Activated CD4-positive, alpha-beta T cell treated with anti-CD3 and anti-CD28 coated beads, Interleukin-2, amount 50 U/mL, for 48 hours (primary cell): ENCODE results near the gene WDR59.
"Not testable (repeated sequence)": the region's sequence is repeated elsewhere in the genome, so short reads cannot be mapped to it uniquely, and the experiment has no call there.

Experiments
- DNase-seq, 2 experiments: peaks; one replicate each; pipeline ENCODE4 v3.0.0-alpha.2; 2020

WDR59 gene, protein sequence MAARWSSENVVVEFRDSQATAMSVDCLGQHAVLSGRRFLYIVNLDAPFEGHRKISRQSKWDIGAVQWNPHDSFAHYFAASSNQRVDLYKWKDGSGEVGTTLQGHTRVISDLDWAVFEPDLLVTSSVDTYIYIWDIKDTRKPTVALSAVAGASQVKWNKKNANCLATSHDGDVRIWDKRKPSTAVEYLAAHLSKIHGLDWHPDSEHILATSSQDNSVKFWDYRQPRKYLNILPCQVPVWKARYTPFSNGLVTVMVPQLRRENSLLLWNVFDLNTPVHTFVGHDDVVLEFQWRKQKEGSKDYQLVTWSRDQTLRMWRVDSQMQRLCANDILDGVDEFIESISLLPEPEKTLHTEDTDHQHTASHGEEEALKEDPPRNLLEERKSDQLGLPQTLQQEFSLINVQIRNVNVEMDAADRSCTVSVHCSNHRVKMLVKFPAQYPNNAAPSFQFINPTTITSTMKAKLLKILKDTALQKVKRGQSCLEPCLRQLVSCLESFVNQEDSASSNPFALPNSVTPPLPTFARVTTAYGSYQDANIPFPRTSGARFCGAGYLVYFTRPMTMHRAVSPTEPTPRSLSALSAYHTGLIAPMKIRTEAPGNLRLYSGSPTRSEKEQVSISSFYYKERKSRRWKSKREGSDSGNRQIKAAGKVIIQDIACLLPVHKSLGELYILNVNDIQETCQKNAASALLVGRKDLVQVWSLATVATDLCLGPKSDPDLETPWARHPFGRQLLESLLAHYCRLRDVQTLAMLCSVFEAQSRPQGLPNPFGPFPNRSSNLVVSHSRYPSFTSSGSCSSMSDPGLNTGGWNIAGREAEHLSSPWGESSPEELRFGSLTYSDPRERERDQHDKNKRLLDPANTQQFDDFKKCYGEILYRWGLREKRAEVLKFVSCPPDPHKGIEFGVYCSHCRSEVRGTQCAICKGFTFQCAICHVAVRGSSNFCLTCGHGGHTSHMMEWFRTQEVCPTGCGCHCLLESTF

DNA sequence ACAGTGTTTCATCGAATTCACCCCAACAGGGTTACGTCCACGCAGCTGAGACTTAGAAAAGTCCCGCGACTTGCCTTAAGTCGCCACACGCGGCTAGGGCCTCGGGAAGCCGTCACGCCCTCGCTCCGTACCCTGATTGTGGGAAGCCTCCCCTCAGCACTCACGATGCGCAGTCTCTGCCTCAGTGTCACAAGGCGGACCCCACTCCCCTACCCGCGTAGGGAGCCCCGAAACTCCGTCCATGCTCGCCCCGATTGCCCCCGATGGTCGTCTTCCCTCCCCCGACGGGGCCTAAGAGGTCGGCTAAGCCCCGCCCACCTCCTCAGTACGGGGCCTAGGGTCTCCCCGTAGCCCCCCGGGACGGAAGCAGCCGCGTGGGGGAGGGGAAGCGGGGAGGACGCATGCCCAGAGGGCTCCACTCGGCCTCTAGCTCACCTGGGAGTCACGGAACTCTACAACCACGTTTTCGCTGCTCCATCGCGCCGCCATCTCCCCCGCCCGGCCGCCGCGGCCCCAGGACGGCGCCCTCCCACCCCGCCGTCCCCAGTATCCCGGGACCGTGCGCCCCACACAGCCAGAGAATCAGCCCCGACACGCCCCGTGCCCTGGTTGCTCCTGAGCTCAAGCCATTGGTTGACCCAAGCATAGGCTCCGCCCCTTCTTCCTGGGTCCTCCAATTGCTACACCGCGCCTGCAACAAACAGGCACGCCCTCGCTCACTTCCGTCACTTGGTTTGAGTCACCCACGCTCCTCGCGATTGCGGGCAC, at the start of gene WDR59:
Gene WDR59, minus strand, starts transcription at position 595 of the 768 bp plus-strand sequence. Its CDS starts 106 bp downstream, at position 489.
- peak; percentile 98 to 99 for DNase-seq

DNA sequence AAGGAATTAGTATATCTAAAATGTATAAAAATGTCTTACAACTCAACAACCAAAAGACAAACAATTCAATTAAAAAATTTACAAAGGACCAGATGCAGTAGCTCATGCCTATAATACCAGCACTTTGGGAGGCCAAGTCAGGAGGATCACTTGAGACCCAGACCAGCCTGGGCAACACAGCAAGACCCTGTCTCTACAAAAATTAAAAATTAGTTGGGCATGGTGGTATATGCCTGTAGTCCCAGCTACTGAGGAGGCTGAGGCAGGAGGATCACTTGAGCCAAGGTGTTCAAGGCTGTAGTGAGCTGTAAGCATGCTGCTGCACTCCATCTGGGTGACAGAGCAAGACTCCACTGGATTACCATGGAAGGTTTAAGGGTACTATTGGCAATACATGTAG, 47.7 kb upstream of the WDR59 start:
- DNase-seq: no peak

DNA sequence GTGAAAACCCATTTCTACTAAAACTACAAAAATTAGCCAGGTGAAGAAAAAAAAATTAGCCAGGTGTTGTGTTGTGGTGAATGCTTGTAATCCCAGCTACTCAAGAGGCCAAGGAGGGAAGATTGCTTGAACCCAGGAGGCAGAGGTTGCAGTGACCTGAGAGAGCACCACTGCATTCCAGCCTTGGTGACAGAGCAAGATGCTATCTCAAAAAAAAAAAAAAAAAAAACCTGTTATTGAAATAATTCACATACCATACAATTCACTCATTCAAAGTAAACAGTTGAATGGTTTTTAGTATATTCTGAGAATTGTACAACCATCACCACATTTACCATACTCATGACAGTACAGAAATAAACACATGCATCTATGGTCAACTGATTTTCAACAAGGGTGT, 44.9 kb upstream of the WDR59 start:
- no peak for DNase-seq

DNA sequence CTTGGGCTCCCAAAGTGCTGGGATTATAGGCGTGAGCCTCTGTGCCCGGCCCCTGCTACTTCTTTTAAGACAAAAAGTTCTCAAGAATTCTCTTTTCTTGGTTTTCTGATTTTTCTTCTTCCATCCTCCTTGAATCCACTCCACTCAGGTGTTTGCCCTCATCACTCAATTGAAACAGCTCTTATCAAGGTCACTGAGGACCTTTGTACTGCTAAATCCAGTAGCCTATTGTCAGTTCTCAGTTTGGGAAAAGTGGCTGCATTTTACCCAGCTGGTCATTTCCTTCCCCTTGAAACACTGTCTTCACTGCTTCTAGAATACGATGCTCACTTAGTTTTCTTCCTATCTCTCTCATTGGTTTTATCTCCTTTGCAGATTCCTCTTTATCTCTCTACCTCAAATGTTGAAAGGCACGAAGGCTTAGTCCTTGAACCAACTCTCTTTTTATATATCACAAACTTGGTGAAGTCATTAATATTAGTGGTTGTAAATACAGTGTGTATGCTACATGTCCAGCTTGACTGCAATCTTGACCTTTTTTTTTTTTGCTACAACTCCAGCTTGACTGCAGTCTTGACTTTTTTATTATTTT, 43.7 kb upstream of the WDR59 start:
- DNase-seq: no peak

DNA sequence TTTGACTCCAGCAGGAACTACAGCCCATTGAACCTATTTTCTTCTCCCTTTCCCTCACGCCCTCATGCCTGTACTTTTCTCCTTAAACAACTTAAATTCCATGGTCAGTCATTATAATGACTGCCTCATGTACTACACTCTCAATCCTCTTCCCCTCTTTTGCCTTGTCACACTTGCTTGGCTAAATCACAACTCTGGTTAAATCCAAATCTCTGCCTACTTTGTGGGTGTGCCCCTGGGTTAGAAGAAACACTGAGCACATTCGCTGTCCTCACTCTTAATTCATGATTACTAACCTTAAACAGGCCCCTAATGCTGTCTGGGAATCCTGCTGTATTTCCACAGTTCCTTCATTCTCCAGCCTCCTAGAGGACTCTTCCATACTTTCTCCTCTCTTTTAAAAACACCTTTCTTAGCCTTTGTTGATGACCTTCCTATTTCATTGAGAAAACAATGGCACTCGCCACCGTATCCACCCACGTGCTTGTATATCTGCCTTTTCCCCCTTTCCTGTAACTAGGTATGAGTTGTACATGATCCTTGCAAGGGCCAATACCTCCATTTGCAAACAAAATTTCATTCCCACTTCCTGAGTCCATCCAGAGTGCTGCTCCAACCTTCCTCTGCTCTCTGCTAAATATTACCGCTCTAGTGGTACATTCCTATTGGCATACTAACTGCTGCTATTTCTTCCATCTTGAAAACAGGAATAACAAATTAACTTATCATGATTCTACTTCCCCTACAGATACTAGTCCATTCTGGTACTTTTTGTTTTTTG, 42.8 kb upstream of the WDR59 start:
- no peak for DNase-seq

DNA sequence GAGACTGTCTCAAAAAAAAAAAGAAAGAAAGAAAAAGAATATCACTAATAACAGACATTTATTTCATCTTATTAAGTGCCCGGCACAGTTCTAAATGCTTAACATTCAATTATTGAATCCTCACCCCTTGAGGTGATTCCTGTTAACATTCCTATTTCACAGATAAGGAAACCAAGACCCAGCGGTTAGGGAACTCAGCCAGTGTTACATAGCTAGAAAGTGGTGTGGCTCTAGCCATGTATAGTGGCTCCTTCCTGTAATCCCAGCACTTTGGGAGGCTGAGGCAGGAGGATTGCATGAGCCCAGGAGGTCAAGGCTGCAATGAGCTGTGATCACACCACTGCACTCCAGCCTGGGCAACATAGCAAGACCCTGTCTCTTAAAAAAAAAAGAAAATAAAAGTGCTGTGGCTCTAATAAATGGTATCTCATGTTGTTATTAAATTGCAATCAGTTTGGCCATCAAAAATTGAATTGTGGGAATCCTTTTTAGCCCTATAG, 42.0 kb upstream of the WDR59 start:
- DNase-seq: no peak

DNA sequence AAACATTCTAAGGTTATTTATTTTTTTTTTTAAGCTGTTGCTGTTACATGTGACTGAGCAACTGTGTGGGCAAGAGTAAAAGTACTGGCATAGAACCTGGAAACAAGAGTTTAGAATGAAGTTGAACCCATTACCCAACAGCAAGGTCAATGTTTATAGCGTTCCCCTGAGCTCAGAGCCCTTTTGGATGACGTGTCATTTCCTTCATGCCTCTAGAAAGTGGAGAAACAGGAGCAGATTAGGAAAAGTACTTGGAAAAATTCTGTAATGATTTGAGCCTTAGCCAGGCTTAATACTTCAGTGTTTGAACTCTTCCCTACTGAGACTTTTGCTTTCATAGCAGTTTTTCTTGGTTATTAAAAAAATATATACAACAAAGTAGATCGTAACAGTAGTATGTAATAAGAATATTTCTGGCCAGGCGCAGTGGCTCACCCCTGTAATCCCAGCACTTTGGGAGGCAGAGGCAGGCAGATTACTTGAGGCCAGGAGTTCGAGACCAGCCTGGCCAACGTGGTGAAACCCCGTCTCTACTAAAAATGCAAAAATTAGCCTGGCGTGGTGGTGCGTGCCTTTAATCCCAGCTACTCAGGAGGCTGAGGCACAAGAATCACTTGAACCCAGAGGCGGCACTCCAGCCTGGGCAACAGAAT, 41.4 kb upstream of the WDR59 start:
- not testable (repeated sequence) for DNase-seq

DNA sequence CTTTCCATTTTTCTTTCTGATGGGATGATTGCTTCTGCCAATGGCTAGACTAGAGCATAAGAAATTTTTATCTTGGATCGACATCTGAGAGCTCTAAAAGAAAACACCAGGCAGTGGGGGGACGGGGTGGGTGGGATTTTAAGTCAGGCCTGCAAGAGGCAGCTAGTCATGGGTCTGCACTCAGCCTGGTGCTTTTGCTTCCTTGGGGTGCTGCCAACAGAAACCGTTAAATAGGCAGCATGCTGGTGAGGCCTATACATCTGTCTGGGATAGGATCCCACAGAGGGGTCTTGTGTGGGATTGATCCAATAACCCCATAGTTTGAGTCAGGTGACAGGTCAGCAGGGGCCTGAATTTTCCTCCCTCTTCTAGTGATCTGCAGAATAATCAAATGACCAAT, 40.8 kb upstream of the WDR59 start:
- DNase-seq: no peak

DNA sequence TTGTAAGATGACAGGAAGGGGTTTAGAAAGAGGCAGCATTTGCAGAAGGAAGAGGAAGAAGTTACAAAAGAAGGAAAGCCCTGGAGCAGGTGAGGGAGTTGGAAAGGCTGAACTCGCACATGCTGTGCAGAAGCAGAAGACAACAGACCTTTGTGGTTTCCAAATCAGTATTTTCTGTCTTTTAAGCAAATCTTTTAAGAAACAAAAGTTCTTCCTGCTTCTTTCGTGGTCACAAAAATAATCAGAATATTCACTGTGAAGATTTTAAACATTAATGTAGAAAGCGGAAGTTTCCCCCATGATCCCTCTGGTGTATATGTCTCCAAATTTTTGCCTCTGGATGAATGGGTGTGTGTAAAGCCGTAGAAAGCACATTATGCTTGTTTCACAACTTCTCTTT, 39.7 kb upstream of the WDR59 start:
- no peak for DNase-seq

DNA sequence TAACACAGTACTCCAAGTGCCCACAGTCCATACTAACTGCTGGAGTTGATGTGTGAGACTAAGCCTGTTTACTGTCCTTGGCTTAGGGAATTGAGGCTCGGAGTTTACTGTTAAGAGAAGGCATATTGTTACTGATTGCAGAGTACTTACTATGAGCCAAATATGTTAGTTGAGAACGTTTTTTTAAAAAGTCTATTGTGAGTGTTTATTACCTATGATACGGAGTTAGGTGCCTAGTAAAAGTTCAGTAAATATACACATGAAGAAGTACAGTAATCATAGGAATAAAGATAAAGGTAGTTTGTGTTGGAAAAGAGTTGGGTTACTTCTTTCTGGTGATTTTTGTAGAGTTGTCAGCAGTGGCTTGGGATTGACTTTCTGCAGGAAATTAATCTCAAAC, 39.3 kb upstream of the WDR59 start:
- DNase-seq: no peak

DNA sequence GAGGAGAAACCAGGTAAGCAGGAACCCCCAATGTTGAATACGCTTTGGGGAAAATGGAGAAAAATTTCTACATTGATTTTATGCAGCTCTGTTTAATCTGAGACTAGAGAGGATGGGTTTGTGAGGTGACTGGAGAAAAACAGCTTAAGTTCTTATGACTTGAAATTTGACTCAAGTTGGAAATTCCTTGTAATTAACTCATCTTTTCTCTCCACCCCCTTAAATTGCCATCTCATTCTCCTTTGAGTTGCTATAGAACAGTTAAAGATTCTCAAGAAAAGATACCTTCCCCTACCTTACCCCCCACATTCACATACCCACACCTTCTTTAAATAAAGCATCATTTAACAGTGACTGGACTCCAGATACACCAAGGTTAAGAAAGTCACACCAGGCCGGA, 38.1 kb upstream of the WDR59 start:
- no peak for DNase-seq

DNA sequence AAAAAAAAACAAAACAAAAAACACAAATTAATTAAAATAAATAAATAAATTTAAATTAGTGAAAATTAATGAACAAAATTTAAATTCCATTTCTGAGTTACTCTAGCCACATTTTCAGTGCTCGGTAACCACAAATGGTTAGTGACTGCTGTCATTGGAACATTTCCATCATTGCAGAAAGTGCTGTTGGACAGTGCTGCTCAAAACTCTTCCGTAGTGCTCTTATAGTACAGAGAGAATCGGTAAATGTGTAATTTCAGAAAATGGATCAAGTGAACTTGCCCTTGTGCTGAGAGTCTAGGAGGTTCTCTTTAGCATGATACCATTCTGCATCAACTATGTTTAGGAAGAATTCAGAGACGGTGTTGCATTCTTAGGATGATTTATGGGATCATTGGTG, 37.6 kb upstream of the WDR59 start:
- DNase-seq: no peak

DNA sequence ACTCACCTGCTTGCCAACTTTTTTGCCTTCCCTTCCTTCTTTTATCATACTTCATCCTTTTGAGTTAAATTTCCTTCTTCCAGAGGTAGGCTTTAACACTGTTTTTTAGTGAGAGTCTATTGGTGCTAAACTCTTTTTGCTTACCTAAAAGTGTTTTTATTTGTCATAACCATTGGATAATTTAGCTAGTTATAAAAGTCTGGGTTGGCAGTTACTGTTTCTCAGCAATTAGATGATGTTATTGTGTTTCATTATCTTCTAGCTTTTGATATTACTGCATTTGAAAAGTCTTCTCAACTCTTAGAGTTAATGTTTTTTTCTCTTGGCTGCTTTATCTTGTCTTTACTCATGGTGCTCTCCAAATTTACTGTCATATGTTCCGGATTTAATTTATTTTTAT, 36.5 kb upstream of the WDR59 start:
- DNase-seq: no peak

DNA sequence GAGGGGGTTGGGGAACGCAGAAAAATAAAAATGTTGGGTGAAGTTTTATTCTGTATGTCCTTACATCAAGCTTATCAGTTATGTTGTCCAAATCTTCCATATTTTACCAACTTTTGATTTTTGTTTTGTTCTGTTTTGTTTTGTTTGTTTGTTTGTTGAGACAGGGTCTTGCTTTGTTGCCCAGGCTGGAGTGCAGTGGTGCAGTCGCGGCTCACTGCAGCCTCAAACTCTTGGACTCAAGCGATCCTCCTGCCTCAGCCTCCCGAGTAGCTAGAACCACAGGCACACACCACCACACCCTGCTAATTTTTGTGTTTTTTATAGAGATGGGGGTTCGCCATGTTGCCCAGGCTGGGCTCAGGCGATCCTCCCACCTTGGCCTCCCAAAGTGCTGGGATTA, 34.7 kb upstream of the WDR59 start:
- no peak for DNase-seq

DNA sequence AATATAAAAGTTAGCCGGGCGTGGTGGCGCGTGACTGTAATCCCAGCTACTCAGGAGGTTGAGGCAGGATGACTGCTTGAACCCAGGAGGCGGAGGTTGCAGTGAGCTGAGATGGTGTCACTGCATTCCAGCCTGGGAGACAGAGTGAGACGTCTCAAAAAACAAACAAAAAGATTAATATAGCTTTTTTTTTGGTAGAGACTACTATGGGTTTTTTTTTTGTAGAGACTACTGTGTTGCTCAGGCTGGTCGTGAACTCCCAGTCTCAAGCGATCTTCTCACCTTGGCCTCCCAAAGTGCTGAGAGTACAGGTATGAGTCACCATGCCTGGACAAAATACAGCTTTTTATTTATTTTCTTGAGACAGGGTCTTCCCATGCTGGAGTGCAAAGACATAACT, 34.1 kb upstream of the WDR59 start:
- no peak for DNase-seq

DNA sequence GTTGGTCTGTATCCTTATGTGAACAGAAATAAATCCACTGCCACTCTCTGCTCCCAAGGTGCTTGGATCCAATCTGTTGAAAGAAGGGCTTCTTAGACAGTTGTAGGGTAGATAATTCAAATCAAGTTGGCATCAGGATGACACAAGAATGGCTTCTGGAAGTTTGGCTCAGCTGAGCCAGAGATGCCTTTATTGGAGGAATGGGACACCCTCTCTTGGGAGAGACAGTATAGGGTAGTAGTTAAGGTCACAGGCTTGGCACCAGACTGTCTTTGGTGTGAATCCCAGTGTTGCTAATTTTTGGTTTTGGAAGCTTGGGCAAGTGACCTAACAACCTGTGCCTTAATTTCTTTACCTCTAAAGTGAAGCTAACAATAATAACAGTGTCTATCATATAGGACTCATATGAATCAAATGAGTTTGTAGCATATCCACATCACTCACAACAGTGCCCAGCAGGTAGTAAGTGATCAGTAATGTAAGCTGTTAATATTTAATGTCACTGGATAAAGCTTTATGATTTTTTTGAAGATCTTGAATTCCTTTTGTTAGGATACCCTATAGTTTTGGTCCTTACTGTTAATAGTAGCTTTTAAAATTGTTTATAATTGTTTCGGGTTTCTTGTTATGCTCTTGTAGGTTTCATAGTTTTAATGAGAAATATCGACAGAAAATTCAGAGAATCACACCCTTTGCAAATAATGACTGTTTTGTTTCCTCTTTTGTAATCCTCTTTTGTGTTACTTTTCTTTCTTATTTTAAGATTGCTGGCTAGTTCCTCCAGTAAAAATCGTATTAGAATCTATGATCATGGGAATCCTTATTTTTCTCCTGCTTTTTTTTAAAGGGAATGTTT, 33.0 kb upstream of the WDR59 start:
- DNase-seq: no peak

DNA sequence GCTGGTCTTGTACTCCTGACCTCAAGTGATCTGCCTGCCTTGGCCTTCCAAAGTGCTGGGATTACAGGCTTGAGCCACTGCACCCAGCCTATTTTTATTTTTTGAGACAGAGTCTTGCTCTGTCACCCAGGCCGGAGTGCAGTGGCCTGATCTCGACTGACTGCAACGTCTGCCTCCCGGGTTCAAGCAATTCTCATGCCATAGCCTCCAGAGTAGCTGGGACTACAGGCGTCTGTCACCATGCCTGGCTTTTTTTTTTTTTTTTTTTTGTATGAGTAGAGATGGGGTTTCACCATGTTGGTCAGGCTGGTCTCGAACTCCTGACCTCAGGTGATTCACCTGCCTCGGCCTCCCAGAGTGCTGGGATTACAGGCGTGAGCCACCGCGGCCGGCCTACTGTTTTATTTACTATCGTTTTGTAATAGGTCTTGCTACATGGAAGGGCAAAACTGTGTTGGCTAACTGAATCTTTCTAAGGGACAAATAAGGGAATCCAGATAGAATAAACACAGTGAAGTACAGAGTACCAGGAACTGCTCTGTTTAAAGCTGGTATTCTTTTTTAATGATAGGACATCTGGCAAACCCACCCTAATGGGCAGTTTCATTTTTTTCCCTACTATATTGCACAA, 31.6 kb upstream of the WDR59 start:
- not testable (repeated sequence) for DNase-seq

DNA sequence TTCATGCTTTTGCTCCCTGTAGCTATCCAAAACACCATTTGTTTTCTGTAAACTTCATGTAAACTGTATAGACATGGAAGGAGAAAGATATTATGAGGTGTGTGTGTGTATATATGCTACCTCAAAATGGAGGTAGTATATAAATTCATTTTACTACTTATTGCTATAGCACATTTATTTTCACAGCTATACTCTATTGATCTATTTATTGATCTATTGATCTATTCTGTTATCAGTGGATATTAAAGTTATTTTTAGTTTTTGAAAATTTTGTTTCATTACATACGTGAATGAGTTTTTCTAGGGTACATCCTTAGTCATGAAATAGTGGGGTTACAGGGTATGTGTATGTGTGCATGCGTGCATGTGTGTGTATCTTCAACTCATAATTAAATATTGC, 29.4 kb upstream of the WDR59 start:
- no peak for DNase-seq

DNA sequence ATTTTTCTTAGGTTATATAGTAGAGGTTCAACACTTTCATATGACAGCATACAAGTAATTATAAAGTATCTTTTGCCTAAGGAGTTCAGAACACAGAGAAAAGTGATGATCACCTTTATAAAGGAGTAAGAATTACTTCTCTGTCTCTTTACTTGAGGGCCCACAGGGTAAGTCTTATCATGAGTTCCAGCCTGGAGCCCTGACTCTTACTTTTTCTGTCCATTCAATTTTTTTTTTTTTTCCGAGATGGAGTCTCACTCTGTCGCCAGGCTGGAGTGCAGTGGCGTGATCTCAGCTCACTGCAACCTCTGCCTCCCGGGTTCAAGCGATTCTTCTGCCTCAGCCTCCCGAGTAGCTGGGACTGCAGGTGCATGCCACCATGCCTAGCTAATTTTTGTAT, 28.2 kb upstream of the WDR59 start:
- DNase-seq: not testable (repeated sequence)
